ELR (cell line): ENCODE data around the gene MYBL2.

Source experiments
- DNase-seq: peaks from one replicate; pipeline ENCODE4 v3.0.0-alpha.2; 2015; ENCODE audit warnings: low read depth

MYBL2 gene

GRCh38 chr20:43723186-43723585, 56.3 kb downstream of the MYBL2 start:
- DNase-seq = no peak

- no peak for DNase-seq
These were observed 56.8 kb downstream of the MYBL2 start for GRCh38 chr20:43723735-43724134.

GRCh38 chr20:43724383-43724782, 57.5 kb downstream of the MYBL2 start:
- DNase-seq = no peak

DNA sequence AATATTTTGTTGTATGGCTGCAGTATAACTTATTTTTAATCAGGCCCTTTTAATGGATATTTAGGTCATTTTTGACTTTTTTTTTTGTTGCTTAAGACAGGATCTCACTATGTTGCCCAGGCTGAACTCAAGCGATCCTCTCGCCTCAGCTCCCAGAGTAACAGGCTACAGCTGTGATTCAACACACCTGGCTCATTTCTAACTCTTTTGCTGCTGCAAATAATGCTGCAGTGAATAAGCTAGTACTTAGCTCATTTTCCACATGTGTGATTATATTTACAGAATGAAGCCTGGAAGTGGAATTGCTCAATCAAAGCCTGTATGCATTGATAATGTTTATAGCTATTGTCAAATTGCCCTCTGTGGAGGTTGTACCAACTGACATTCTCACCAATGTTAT, 58.8 kb downstream of the MYBL2 start:
- DNase-seq = no peak

DNA sequence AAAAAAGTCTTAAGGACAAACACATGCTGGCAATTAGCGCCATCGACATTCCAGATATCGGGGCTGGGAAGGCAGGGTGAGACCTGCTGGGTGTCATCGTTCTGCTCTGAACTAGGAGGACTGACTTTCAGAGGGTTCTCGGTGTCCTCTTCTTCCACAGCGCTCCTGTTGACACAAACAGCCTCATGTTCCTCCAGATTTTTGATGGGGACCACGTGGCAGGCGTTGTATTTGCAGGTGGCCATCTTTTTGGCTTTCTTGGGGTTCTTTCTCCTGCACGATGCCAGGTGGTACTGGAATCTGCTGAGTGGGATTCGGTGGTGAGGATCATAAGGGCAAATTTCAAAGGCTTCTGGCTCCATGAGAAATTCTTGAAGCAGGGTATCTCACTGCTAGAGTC, 59.4 kb downstream of the MYBL2 start:
- no peak for DNase-seq

GRCh38 chr20:43726811-43727338, 60.0 kb downstream of the MYBL2 start, which contains the start of gene GTSF1L:
Gene GTSF1L (minus strand): TSS chr20:43727002. CDS start chr20:43726694, 308 bp downstream.
- peak; percentile 84 for DNase-seq

- no peak for DNase-seq
These were observed 61.2 kb downstream of the MYBL2 start for GRCh38 chr20:43727980-43728590.

DNA sequence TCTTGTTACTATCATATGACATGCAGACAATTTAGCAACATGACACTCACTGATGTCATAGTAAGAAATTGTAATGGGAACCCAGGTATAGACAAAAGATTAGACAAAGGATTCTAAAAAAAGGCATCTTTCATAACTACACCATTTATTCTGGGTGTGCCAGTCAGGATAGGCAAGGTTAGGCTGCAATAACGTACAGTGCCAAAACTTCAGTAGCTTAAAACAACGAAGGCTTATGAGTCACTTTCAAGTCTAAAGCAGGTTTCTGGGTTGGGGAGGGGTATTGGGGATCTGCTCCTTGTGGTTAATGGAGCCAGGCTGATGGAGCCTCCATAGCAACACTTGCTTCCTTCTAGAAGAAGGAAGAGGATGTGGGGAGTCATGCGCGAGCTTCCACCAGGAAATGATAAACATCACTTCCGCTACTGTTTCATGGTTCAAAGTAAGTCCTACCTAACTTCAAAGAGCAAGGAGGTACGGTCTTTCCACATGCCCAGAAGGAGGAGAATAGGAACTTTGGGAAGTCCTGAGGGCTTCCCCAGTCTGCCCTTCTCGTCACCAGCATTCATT, 61.9 kb downstream of the MYBL2 start:
- DNase-seq = no peak

DNA sequence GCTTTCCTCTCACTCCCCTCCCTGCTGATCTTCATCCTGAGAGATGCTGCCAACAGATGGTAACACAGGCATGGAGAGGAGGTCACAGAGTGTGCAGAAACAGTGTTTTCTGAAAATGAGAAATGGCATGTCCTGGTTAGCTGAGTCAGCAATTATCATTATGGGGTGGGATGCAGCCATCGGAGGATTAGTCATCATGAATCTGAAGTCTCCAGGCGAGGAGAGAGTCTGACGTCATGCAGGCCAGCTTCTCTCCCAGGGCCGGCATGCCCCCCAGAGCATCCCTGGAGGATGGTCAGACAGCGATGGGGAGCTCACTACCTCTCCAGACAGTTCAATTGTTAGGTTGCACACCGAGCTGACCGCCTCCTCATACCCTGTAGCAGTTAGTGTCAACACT, 64.6 kb downstream of the MYBL2 start:
- peak; percentile 86 for DNase-seq

DNA sequence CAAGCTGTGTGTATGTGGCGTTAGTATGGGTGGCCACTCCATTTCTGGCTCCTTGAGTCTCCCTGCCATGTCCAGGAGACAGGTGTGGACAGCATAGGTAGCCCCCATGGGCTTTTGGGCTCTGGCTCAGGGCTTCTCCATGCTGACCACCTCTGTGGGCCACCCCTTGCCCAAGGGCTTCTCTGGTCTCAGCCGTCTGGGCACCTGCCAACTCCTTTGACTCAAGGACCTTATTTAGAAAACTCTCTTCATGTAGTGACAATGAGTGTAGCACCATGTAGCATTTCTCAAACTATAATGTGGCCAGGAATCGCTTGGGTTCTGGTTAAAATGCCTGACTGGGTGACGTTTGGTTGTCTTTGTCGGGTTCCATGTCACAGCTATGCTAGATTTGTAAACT, 65.0 kb downstream of the MYBL2 start:
- DNase-seq = no peak

- DNase-seq = no peak
These were observed 69.8 kb downstream of the MYBL2 start for GRCh38 chr20:43736588-43737158.

- no peak for DNase-seq
These were observed 71.0 kb downstream of the MYBL2 start for GRCh38 chr20:43737925-43738324.

- no peak for DNase-seq
These were observed 72.3 kb downstream of the MYBL2 start for GRCh38 chr20:43739148-43739749.

- DNase-seq = no peak
These were observed 73.7 kb downstream of the MYBL2 start for GRCh38 chr20:43740642-43741041.

DNA sequence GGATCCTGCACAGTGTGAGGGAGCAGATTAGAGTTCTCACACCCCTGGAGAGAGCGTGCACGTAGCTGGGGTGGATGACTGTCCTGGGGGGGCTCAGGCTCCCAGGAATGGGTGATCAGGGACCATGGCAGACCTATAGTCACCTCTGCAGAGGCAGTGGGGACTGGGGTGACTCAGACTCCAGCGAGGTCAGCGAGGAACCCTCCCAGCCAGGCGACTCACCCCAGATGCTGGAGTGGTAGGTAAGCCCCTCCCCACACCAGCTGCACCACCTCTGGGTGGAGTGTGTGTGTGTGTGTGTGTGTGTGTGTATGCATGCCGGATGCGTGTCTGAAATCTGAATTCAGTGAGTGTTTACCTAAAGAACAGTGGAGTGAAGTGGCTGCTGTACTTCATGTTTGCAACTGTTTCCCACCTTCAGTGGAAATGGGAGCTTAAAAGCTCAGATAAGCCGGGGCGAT, 77.3 kb downstream of the MYBL2 start:
- DNase-seq = peak; percentile 68

GRCh38 chr20:43744966-43745730, 78.2 kb downstream of the MYBL2 start:
- DNase-seq = peak; percentile 40

DNA sequence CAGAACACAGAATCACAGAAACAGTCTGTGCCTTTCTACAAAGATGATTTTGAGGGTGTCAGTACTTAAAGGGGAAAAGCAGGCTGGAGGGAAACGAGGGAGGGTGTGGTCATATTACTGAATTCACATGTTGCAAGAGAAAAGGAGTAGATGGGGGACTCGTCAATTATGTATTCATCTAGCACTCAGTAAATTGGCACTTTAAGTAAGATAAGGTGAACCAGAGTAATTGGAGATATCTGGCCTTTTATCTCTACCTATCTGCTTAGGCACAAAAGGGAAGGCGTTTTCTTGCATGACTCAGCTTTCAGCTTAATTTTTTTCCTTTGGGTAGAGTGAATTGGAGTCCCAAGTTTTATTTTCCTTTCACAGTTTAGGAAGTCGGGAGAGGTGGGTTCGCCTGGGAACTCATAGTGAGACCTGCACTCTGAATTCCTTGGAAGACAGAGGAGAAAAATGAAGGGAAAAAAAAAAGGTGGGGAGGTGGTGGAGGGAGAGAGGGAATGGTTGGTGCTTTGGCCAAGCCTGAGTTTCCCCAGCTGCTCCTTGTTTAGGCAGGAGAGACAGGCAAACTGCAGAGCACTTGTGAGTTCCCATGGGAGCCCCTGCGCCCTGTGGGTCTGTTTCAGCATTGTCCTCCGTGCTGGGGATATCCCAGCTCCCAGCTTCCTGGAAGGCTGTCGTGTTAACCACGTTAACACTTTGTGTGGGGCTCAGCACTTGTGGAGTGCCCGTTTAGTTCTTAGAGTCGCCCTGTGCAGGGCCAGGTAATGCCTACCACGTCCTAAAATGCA, 79.6 kb downstream of the MYBL2 start:
- no peak for DNase-seq

GRCh38 chr20:43748274-43748673, 81.4 kb downstream of the MYBL2 start:
- DNase-seq = no peak

DNA sequence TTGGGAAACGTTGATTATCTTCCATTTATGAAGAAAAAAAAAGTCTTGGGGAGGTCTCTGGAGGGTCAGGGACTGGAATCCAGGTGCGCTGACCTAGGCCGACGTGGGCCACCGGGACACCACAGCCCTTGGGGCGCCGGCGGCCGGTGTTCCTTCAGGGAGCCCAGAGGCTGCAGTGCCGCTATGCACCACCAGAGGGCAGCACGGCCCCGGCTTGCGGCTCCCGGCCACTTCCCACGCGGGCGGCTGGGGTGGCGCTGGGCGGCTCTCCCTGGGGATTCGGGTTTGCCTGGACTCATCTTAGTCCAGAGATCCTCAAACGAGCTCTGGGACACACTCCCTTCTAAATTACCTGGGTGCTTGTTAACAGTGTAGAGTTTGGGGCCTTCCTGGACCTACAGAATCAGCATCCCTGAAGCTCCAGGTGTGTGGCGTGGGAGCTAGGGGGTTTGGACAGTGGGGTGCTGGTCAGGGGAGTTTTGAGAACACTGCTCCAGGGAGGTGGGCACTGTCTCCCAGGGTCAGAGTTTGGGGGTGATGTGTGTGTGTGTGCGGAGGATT, 82.9 kb downstream of the MYBL2 start:
- DNase-seq = peak; percentile 85

DNA sequence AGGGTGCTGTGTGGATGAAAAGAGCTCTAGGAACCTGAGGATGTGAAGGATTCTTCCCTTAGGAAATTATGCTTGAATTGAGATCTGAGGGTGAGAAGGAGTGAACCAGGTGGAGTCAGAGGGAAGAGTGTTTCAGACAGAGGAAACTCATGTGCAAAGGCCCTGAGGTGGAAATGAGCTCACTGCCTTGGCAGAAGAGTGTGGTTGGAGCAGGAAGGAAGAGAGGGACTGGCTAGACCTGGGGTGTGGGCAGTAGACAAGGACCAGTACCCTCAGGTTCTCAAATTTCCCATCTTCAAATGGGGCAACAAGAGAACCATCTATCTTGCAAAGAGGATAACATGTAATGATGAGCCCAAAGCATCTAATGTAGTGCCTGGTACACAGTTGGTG, 83.9 kb downstream of the MYBL2 start:
- DNase-seq = peak; percentile 45
